DND-41 (cell line): ENCODE measurements around the gene KISS1R.
"Not testable (repeated sequence)": the region's sequence is repeated elsewhere in the genome, so short reads cannot be mapped to it uniquely, and the experiment has no call there.

ENCODE experiments used
- ATAC-seq: fragments of 200-7000 bp; cut with Tn5 transposase; 3 replicates; pipeline ENCODE4 v1.9.1; 2021; ENCODE audit warnings: low read depth; ENCODE audit not compliant: insufficient read depth
- DNase-seq: peaks from one replicate; pipeline ENCODE4 v3.0.0-alpha.2; 2020
- H2AFZ ChIP-seq: 2 replicates; pipeline ENCODE4 v1.6.0; 2012; ENCODE audit warnings: low read depth, low read length
- H3K27ac ChIP-seq: 2 replicates; pipeline ENCODE4 v1.5.1; 2012; ENCODE audit warnings: low read length, inconsistent platforms
- H3K27me3 ChIP-seq: fragments of 200-600 bp; sonication (generic); 2 replicates; pipeline ENCODE4 v1.6.0; 2012; ENCODE audit warnings: low read length, mild to moderate bottlenecking, inconsistent platforms; ENCODE audit not compliant: insufficient read depth, poor library complexity
- H3K36me3 ChIP-seq: 2 replicates; pipeline ENCODE4 v1.5.1; 2012; ENCODE audit warnings: low read length, inconsistent platforms; ENCODE audit not compliant: insufficient read depth
- H3K4me1 ChIP-seq: 2 replicates; pipeline ENCODE4 v1.5.1; 2012; ENCODE audit warnings: mild to moderate bottlenecking, low read length; ENCODE audit not compliant: insufficient read depth
- H3K4me2 ChIP-seq: 2 replicates; pipeline ENCODE4 v1.6.0; 2012; ENCODE audit warnings: mild to moderate bottlenecking, moderate library complexity, low read length, inconsistent platforms; ENCODE audit not compliant: insufficient read depth
- H3K4me3 ChIP-seq, 2 experiments: fragments of 200-600 bp in 1 of 2; shearing (Covaris generic) in 1 of 2; 2 replicates each; pipeline ENCODE4 v1.5.1; 2012 to 2016; ENCODE audit warnings: inconsistent platforms in 2 of 2, low read length in 2 of 2, mild to moderate bottlenecking in 2 of 2, low read depth in 1 of 2, moderate library complexity in 1 of 2
- H3K79me2 ChIP-seq: 2 replicates; pipeline ENCODE4 v1.6.0; 2012; ENCODE audit warnings: low read length, inconsistent platforms; ENCODE audit not compliant: insufficient read depth
- H3K9ac ChIP-seq: 2 replicates; pipeline ENCODE4 v1.6.0; 2012; ENCODE audit warnings: low read depth, mild to moderate bottlenecking, inconsistent platforms, low read length, moderate library complexity
- H3K9me3 ChIP-seq: 2 replicates; pipeline ENCODE4 v1.5.1; 2012; ENCODE audit warnings: low read length, moderate library complexity, mild to moderate bottlenecking, inconsistent platforms; ENCODE audit not compliant: insufficient read depth, severe bottlenecking
- H4K20me1 ChIP-seq: 2 replicates; pipeline ENCODE4 v1.6.0; 2012; ENCODE audit warnings: low read length; ENCODE audit not compliant: insufficient read depth
- CTCF ChIP-seq: IDR thresholded peaks from 2 replicates; pipeline ENCODE4 v1.5.1; 2012; ENCODE audit warnings: borderline replicate concordance, low read length, moderate library complexity, mild to moderate bottlenecking; ENCODE audit not compliant: poor library complexity, severe bottlenecking; ENCODE audit errors: extremely low read depth
- EZH2 ChIP-seq: IDR thresholded peaks from 3 replicates; pipeline ENCODE4 v1.6.1; 2012; ENCODE audit warnings: borderline replicate concordance, low read depth, mild to moderate bottlenecking, moderate library complexity, low read length, inconsistent platforms; ENCODE audit not compliant: severe bottlenecking

The KISS1R gene

GRCh38 chr19:873561-874041, 43.5 kb upstream of the KISS1R start:
- Histone ChIP-seq H3K27me3 (no peaks in the 10 kb centered on the region), H3K9ac (no peak overlapping the region), H3K4me3 (no peak overlapping the region), H3K4me2 (no peak overlapping the region), H3K4me1 (no peaks in the 10 kb centered on the region), H3K9me3 (no peaks in the 10 kb centered on the region), H3K79me2 (no peaks in the 10 kb centered on the region), H3K36me3 (peaks cover 62% of the 10 kb centered on the region), H3K27ac (no peak overlapping the region), H4K20me1 (peaks cover 5% of the 10 kb centered on the region; the same call in 1 of the 2 replicates), H2AFZ (no peak overlapping the region)
- no peak for ATAC-seq
- no peak for TF ChIP-seq EZH2
- no peak for TF ChIP-seq CTCF
- DNase-seq: no peak

DNA sequence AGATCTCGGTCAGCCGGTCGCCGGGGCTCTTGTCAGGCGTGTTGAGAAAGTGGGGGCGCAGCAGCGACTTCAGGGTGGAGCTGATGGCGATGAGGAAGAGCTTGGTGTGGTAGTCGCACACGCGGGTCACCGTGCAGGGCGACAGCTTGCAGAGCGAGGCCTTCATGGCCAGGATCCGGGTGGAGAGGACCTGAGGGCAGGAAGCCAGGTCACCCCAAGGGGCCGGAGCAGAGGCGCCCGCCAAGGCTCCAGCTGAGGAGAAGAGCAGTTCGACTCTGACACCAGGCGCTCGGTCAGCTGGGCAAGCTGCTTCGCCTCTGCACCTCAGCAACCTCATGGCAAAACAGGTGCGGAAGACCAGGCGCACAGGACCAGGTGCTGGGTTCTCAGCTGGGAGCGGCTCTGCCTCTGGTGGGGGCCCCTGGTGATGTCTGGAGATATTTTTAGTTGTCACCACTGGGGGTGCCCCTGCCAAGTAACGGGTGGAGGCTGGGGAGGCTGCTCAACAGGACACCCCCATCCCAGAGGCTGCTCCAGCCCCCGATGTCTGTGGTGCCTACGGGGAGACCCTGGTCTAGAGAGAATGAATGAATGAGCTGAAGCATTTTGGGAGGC, 41.8 kb upstream of the KISS1R start:
- Histone ChIP-seq H3K36me3 (peaks cover 59% of the 10 kb centered on the region), H4K20me1 (peaks cover 5% of the 10 kb centered on the region; the same call in 1 of the 2 replicates), H3K27me3 (no peaks in the 10 kb centered on the region), H3K9me3 (no peaks in the 10 kb centered on the region), H3K79me2 (no peaks in the 10 kb centered on the region), H3K27ac (no peak overlapping the region), H3K4me1 (no peaks in the 10 kb centered on the region), H3K4me3 (no peak overlapping the region), H3K4me2 (no peak overlapping the region), H3K9ac (no peak overlapping the region), H2AFZ (no peak overlapping the region)
- ATAC-seq (no peak), DNase-seq (no peak)
- no peak for TF ChIP-seq CTCF
- TF ChIP-seq EZH2: no peak

DNA sequence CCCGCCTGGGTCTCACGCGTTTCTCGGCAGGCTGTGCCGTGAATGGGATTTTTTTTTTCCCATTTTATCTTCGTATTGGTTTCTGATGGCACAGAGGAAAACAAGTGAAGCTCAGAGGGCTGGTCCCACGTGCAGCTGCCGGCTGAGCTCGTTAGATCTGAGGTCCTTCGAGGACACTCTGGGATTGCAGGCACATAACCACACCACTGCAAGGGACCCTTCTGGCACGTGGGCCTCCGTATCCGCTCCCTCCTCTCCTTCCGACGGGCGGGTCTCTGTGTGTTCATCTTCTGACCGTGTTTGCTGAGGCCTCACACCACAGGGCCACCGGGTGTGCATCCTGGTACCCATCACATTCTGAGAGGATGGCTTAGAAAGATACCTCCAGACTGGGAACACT, 41.0 kb upstream of the KISS1R start:
- Histone ChIP-seq H4K20me1 (peaks cover 5% of the 10 kb centered on the region; the same call in 1 of the 2 replicates), H3K9ac (no peak overlapping the region), H3K4me1 (no peaks in the 10 kb centered on the region), H3K27ac (no peak overlapping the region), H2AFZ (no peak overlapping the region), H3K27me3 (no peaks in the 10 kb centered on the region), H3K36me3 (peaks cover 54% of the 10 kb centered on the region), H3K9me3 (no peaks in the 10 kb centered on the region), H3K4me3 (no peak overlapping the region), H3K4me2 (no peak overlapping the region), H3K79me2 (no peaks in the 10 kb centered on the region)
- no peak for TF ChIP-seq CTCF
- TF ChIP-seq EZH2: no peak
- DNase-seq: no peak
- no peak for ATAC-seq

GRCh38 chr19:876780-877314, 40.3 kb upstream of the KISS1R start:
- H3K4me2 ChIP-seq: no peak overlapping the region
- ATAC-seq: no peak
- H3K4me1 ChIP-seq: no peaks in the 10 kb centered on the region
- H3K79me2 ChIP-seq: no peaks in the 10 kb centered on the region
- TF ChIP-seq EZH2: no peak
- TF ChIP-seq CTCF: no peak
- peaks cover 5% of the 10 kb centered on the region; the same call in 1 of the 2 replicates for H4K20me1 ChIP-seq
- H3K36me3 ChIP-seq: peaks cover 57% of the 10 kb centered on the region
- no peak overlapping the region for H3K27ac ChIP-seq
- H3K4me3 ChIP-seq: no peak overlapping the region
- H3K9me3 ChIP-seq: no peaks in the 10 kb centered on the region
- no peak overlapping the region for H2AFZ ChIP-seq
- H3K9ac ChIP-seq: no peak overlapping the region
- DNase-seq: no peak
- no peaks in the 10 kb centered on the region for H3K27me3 ChIP-seq

- not testable (repeated sequence) for H3K9ac ChIP-seq, H2AFZ ChIP-seq, H3K4me1 ChIP-seq, DNase-seq, H3K79me2 ChIP-seq, H3K4me2 ChIP-seq, H3K4me3 ChIP-seq, H3K9me3 ChIP-seq, ATAC-seq, H4K20me1 ChIP-seq, H3K27me3 ChIP-seq, H3K27ac ChIP-seq
- H3K36me3 ChIP-seq: peaks cover 66% of the 10 kb centered on the region
Observed at GRCh38 chr19:877992-878660, 39.0 kb upstream of the KISS1R start.
